Inferior parietal cortex (tissue), 1 donor: ENCODE measurements around the gene IQCB1.
A peak's percentile ranks its signal among the peaks of the same experiment; 100 is the strongest.
"Not testable (repeated sequence)": the region's sequence is repeated elsewhere in the genome, so short reads cannot be mapped to it uniquely, and the experiment has no call there.

Source experiments
- DNase-seq: peaks from one replicate; pipeline ENCODE4 v3.0.0-alpha.2; 2016; ENCODE audit errors: extremely low spot score

The IQCB1 gene

DNA sequence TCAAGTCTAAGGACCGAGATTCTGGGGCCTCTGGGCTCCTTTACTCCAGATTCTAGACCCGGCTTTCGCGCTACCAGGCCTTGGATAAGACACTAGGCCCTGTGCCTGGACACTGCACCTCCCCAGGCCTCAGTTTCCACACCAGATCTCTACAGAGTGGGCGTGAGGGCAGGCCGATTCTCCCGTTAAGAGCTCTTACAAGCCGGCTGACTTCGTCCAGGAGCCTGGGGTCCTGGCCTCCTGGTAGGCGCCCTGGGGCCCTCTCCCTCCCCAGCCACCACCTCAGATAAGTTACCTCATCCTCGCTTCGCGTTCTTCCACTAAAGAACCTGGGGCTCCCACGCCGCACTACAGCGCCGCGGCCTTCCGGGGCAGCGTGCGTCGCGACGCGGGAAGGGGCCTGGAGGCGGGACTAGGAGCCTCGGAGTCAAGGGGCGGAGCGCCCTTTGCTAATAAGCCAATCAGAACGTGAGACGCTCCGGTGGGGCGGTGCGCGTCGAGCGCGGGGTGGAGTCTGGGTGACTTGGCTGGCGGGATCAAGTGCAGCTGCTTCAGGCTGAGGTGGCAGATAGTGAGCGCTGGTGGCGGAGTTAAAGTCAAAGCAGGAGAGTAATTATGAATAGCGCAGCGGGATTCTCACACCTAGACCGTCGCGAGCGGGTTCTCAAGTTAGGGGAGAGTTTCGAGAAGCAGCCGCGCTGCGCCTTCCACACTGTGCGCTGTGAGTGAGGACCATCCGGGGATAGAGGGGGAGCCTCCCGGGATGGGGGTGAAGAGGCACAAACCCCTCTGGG is at the start of gene IQCB1, which contains the start of gene EAF2:
TSS of gene IQCB1 (minus strand) at position 390 of the 794 bp plus-strand sequence. CDS start 6,100 bp downstream, outside the sequence.
TSS of gene EAF2 (plus strand) at position 539 of the 794 bp plus-strand sequence. CDS start at position 616, 77 bp downstream.
- DNase-seq, result peak; percentile 97

- no peak for DNase-seq
Observed at GRCh38 chr3:121883507-121883906, 48.6 kb upstream of the IQCB1 start.

- no peak for DNase-seq
Observed at GRCh38 chr3:121878411-121878810, 43.6 kb upstream of the IQCB1 start.

DNA sequence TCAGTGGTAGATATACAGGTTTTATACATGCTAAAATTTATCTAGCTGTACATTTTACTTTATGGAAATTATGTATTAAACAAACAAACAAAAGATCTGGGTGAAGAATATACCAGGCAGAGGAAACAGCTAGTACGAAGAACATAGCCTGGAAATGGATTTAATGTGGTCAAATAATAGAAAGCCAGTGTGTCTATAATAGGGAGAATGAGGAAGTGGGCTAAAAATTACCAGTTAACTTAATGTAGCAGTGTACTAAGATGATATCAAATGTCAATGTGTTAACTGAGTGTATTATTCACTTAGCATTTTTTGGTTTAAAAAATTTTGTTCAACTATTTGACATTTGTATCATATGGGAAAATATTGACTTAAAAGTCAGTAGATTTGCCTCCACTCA is 36.6 kb upstream of the IQCB1 start:
- DNase-seq, result no peak

DNA sequence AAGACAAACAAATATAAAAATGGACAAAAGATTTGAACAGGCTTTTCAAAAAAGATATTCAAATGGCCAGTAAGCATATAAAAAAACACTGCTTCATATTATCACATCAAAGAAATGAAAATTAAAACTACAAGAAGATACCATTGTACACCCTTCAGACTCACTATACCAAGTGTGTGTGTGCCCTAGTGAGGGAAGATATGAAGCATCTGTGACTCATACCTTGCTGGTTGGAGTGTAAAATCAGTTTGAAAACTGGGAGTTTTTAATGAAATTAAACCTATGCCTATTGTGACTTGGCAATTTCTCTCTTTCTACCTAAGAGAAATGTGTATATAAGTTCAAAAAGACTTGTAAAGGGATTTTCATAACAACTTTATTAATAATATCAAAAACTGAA is 35.9 kb upstream of the IQCB1 start:
- DNase-seq, result no peak

GRCh38 chr3:121869736-121870135 is 34.9 kb upstream of the IQCB1 start:
- DNase-seq, result no peak

GRCh38 chr3:121863801-121864200 is 28.9 kb upstream of the IQCB1 start:
- DNase-seq, result no peak

- not testable (repeated sequence) for DNase-seq
Observed at GRCh38 chr3:121863247-121863646, 28.4 kb upstream of the IQCB1 start.

DNA sequence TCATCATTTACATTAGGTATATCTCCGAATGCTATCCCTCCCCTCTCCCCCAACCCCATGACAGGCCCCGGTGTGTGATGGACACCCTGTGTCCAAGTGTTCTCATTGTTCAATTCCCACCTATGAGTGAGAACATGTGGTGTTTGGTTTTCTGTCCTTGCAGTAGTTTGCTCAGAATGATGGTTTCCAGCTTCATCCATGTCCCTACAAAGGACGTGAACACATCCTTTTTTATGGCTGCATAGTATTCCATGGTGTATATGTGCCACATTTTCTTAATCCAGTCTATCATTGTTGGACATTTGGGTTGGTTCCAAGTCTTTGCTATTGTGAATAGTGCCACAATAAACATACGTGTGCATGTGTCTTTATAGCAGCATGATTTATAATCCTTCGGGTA is 22.9 kb upstream of the IQCB1 start:
- not testable (repeated sequence) for DNase-seq

- DNase-seq, result no peak
Observed at GRCh38 chr3:121855555-121855954, 20.7 kb upstream of the IQCB1 start.

- no peak for DNase-seq
Observed at GRCh38 chr3:121852256-121852655, 17.4 kb upstream of the IQCB1 start.

GRCh38 chr3:121844892-121845291 is 10.0 kb upstream of the IQCB1 start:
- DNase-seq, result no peak

DNA sequence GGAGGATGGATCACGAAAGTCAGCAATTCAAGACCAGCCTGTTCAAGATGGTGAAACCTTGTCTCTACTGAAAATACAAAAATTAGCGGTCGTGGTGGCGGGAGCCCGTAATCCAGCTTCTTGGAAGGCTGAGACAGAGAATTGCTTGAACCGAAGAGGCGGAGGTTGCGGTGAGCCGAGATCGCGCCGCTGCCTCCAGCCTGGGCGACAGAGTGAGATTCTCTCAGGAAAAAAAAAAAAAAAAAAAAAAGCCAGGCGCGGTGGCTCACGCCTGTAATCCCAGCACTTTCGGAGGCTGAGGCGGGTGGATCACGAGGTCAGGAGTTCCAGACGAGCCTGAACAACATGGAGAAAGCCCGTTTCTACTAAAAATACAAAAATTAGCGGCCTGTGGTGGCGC is 5.1 kb upstream of the IQCB1 start:
- DNase-seq, result no peak

- DNase-seq, result no peak
Observed at GRCh38 chr3:121836481-121836880, 1.6 kb upstream of the IQCB1 start.

DNA sequence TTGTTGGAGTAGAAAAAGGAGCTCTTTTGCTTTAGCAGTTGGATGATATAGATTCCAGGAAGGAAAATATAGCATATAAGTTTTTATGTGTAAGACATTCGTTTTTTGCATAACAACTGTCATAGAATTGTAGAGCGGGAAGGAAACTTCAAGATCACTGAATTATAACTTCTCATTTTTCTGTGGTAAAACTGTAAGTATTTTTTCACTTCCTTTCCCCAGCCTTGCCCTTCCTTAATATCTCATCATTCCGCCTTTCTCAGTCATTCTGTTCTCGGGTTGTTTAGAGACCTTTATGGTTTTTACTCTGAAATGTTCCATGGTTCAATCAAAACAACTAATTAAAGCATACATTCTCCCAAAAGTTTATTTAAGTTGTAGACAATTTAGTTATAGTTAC is 1.2 kb upstream of the IQCB1 start:
- no peak for DNase-seq

DNA sequence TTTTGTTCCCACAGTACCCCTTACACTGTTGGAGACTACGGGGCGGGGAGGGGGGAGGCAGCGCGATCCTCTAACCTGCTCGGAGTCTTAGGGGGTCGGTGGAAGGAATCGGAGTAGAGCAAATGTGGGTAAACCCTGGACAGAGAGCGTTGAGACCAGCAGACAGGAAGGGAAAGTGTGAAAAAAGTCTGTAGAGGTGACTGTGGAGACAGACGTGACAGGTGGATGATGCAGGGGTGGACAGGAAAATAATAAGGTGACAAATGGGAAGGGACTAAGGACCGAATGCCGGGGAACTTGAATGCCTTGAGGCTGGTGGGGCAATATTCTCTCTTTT is 573 bp upstream of the IQCB1 start:
- no peak for DNase-seq

GRCh38 chr3:121834157-121834670 is 646 bp downstream of the IQCB1 start:
- DNase-seq, result no peak

GRCh38 chr3:121822973-121823372 is 11.9 kb downstream of the IQCB1 start:
- DNase-seq, result no peak

DNA sequence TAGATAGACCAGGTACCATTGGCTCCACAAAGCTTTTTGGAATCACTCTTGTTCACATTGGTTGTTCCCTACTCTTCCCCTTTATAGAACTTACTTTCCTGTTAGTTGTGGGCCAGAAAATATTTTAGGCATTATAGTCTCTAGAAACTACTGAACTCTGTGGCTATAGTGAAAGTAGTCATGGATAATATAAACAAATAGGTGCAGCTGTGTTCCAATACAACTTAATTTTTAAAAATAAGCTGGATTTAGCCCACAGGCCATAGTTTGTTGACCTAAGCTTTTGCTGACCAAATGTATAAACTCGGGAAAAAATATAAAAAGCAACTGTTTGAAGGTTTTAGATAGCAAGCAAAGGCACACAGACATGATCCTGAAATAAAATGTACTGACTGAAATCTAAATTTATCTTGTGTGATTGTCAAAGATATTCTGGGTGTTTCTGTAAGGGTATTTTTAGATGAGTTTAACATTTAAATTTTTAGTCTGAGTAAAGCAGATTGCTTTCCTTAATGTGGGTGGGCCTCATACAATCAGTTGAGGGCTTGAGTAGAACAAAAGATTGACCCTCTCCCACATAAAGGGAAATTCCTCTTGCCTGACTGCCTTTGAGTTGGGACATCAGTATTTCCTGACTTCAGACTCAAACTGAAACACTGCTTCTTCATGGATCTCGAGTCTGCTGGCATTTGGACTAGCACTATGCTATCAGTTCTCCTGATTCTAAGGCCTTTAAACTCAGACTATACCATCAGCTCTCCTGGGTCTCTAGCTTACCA is 13.2 kb downstream of the IQCB1 start:
- DNase-seq, result no peak

DNA sequence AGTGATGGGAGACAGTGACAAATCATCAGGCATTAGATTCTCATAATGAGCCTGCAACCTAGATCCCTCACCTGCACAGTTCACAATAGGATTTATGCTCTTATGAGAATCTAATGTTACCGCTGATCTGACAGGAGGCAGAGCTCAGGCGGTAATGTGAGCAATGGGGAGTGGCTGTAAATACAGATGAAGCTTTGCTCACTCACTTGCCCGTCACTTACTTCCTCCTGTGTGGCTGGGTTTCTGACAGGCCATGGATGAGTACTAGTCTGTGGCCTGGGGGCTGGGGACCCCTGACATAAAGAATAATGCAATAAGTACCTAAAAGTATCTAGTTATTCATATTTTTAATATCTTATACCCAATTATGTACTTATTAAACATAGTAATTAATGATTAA is 15.6 kb downstream of the IQCB1 start:
- DNase-seq, result no peak

DNA sequence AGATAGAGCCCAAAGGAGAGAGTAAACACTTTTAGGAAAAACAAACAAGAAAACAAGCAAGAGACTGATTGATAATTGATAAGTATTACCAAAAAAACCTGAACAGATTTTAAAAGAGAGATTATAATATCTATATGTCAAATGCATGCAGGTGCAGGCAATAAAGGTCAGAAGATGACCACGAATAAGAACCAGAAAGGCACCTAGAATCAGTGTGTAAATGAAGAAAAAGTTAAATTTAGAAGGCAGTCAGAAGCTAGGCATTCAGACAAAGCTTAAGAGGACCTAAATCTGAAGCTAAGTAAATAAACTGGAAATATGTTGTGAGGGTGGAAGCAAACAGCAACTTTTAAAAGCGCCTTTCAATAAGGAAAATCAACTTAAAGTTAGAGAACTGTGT is 16.3 kb downstream of the IQCB1 start:
- no peak for DNase-seq

DNA sequence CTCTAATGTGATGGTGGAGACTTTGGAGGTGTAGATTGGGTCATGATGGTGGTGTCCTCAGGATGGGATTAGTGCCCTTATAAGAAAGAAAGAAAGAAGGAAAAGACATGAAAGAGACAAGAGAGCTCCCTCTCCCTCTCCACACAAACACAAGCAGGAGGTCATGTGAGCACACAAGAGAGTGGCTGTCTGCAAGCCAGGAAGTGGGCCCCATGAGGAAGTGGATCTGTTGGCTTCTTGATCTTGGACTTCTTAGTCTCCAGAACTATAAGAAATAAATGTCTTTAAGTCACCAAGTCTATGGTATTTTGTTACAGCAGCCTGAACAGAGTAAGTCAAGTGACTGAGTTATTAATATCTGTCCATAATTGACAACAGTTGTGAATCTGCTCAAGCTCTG is 17.1 kb downstream of the IQCB1 start:
- DNase-seq, result no peak

DNA sequence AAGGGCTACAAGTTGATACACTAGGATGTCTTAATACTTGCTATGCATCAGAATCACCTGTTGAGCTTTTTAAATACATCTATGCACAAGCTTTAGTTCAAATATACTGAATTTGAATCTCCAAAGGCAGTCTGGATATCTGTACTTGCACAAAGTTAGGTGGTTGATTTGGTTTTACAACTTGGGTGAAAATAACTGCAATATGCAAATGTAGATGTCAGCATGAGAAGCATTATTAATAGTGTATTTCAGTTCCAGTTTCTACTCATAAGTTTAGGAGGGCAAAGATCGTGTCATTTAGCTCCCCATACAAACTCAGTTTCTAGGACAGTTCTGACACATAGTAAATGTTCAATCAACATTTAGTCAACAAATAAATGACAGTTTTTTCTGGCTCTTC is 25.6 kb downstream of the IQCB1 start:
- no peak for DNase-seq
